ENCODE measurements around the gene SLF2.
A peak's percentile ranks its signal among the peaks of the same experiment; 100 is the strongest.

The SLF2 gene

DNA sequence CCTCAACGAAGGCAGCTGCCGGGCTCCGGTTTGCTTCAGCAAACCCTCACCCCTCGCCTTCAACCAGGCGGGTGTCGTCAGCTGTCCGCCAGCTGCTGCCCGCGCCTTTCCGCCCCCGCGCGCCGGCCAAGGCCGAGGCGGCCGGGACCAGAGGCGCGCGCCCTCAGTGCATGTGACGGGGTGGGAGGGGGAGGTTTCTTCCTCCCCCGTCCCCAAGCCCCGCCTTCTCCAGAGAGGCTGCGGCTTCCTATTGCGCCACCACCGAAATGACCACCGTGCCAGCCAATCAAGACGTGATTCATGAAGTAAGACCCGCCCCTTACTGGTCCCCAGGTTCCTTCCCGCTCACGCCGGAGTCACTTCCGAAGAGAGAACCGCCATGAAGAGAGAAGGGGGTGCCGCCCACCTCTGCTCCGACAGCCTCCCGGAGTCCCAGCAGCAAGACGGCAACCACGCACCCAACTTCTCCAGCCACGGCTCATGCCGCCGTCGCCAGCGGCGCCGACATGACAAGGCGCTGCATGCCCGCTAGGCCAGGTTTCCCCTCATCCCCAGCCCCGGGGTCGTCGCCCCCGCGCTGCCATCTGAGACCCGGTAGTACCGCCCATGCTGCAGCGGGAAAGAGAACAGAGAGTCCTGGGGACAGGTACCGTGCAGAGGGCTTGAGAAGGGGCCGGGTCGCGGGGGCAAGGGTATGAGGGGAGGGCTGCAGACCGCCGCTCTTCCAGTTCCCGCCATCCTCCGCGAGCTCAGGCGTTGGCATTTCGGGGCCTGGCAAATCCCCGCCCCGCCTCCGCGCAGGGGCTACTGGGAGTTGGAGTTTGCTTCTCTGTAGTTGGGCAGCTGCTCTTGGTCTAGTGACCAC is at the start of gene SLF2:
Gene SLF2 (plus strand): TSS at position 359 of the 865 bp plus-strand sequence. CDS start 148 bp downstream, at position 507.
- DNase-seq (ENCODE audit: low spot score) = peak; percentile 97

DNA sequence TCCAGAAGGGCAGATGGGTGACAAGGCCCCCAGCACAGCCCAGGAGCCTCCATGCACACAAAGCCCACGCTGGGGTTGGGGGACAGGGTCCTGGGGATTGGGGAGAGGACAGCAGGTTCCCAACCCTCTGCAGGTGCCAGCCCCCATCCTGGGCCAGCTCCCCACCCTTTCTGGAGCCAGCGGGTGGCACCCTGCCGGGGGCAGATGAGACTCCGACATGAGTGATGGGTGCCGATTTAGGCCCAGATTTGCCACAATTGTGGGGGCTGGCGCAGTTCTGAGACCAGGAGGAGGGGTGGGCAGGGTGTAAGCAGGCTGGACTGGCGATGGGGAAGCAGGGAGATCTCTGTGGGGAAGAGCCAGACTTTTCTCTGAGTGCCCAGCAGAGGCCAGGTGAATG is 49.3 kb upstream of the SLF2 start:
- no peak for DNase-seq (ENCODE audit: low spot score)

DNA sequence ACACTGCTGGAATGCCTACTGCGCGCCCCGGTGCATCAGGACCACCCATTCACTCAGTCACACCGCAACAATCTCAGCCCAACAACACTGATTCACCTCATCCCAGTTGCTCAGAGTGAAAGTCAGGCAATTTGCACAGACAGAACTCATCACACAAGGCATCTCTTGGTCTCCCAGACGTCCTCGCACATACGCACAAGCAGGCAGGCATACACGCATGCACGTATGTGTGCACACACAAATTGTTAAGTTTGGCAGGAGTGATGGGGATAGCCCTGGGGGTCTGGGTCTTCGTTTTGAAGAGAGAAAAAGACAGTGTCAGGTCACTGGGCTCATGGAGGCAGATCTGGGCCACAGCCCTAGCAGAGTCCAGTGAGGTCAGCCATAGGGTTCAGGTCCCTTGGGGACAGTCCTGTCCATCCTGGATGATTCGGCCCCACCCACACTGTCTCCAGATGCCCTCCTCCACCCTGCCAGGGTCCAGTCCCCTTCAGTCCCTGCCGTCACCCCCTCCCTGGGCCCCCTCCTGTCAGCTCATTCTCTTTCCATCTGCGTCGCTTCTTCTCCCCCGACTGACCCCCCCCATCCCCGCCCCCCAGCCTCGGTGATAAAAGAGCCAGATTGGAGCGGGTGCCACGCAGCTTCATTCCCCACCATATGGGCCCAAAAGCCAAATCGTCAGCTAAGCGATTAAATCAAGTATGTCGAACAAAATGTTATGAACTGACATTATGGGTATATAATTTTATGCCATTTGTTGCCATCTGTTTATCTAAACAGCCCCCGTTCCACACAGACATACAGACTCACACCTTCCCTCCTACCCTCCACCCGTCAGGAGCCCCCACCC is 48.5 kb upstream of the SLF2 start:
- DNase-seq (ENCODE audit: low spot score) = no peak

DNA sequence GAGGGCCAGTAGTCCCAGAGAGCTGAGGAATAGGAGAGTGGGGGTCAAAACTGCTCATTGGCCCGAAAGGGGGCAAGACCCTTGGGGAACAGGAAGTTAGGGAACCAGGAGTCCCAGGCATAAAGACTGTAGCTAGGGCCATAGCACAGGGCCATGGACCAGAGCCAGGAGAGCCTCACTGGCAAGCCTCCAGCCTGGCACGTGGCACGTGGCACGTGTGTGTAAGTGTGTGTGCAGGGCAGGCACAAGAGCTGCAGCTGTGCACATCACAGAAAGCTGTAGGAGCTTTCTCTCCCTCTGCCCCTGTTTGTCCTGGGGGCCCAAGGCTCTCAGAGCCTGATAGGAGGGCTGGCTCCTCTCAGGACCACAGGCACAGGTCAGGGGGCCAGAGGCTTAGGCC is 47.8 kb upstream of the SLF2 start:
- no peak for DNase-seq (ENCODE audit: low spot score)

GRCh38 chr10:100866010-100866409 is 46.8 kb upstream of the SLF2 start:
- DNase-seq (ENCODE audit: low spot score) = no peak

DNA sequence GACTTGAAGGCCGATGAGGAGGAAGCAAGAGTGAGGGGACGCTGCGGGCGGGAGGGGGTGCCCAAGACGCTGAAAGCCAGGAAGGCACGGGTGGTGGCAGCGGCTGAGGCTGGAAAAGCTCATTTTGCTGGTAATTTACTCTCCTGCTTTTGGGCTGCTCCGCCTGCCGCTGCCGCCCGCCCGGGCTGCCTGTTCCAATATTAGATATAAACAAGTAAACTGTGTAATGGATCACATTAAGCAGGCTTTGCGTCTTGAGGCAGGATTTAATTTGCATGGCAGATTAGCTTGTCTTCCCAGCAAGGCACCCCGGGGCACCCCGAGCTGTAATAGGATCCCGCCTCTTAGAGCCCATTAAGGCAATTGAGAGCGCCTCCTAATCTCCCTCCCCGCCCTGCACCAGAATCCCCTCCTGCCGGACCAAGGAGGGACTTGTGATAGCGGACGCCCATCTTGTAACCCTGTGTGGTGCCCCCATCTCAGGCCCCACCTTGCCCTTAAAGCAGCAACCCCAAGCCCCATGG is 46.1 kb upstream of the SLF2 start:
- DNase-seq (ENCODE audit: low spot score) = no peak

DNA sequence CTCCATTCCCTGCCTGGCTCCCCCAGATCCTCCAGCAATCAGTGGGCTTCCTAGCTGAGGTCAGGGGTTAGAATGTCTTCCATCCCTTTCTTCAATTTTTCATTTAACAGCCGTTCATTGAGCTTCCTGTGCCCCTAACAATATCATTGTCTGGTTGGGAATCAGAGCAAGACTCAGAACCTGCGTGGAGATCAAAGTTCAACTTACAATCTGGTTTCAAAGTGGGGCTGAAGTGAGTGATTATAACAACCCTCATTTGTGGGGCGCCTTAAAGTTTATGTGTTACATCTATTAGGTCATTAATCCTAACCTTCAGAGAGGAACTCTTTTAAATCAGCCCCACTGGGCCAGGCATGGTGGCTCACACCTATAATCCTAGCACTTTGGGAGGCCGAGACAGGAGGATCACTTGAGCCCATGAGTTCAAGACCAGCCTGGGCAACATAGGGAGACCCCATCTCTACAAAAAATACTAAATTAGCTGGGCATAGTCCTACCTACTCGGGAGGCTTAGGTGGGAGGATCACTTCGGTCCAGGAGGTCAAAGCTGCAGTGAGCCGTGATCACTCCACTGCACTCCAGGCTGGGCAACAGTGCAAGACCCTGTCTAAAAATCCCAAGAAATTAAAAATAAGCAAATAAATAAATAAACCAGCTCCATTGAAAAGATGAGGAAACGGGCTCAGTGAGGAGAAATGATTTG is 45.4 kb upstream of the SLF2 start:
- no peak for DNase-seq (ENCODE audit: low spot score)

- DNase-seq (ENCODE audit: low spot score) = no peak
Observed at GRCh38 chr10:100868382-100868781, 44.4 kb upstream of the SLF2 start.

DNA sequence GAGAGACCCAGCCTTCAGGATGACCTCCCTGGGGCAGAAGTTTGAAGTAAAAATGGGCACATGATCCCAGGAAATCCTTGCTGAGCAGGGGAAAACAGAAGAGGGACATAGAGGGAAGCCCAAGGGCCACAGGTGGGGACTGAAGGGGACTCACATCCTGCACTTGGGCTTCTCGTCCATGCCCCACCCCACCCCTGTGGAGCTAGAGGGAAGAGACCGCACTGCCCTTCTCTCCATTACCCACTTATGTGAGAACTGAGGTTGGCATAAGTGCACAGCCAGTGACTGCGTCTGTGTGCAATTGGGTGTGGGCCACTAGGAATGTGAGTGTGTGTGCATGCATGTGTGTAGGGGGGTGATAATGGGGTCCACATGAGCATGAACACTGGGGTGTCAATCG is 43.4 kb upstream of the SLF2 start:
- no peak for DNase-seq (ENCODE audit: low spot score)

DNA sequence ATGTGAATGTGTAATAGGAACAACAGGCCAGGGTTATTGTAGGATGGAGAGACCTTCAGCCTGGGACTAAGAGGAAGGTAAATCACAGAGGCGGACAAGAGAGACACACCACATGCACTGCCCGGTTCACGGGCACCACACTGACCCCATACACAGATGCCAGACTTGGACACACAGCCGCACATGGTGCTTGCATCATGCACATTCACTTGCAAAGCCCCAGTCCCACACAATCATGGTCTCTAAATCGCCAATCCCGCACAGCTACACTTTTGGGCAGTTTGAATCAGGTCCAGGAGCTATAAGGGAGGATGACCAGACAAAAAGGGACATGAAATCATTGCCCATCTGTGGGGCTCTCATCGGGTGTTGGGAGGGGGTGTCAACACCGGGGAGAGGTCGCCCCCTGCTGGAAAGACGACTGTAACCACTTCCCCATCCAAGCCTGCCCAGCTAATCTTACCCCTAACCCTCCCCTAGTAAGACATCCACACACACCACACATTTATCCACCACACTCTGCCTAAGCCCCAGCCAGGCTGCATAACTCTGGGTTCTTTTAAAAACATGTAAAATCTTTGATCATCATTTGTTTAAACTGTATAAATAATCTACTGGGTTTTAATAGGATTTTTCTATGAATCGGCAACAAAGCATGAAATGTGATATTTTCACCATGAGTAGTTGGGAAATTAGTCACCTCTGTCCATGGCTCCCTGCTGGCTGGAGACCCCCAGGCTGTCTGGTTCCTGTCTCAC is 40.5 kb upstream of the SLF2 start:
- no peak for DNase-seq (ENCODE audit: low spot score)

- no peak for DNase-seq (ENCODE audit: low spot score)
Observed at GRCh38 chr10:100873146-100873826, 39.5 kb upstream of the SLF2 start.

- DNase-seq (ENCODE audit: low spot score) = no peak
Observed at GRCh38 chr10:100873827-100874326, 38.9 kb upstream of the SLF2 start.

GRCh38 chr10:100874702-100875483 is 37.9 kb upstream of the SLF2 start:
- DNase-seq (ENCODE audit: low spot score) = no peak

GRCh38 chr10:100875484-100876166 is 37.1 kb upstream of the SLF2 start:
- DNase-seq (ENCODE audit: low spot score) = no peak

GRCh38 chr10:100876585-100877460 is 35.9 kb upstream of the SLF2 start:
- no peak for DNase-seq (ENCODE audit: low spot score)

DNA sequence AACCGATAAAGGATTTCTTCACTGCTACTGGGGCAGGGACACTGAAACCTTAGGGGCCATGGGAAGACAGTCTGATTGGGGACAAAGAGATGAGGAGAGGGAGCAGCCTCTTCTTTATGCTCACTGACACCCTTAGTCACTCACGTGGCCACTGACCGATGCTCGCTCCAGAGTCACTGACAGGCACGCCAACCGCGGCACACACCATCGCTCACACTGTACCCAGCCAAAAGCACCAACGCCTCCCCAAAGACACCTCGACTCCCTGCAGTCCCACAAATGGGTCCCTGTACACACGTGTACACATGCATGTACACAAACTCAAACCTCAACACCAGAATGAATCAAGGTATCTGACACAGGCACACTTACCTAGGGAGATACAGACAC is 35.3 kb upstream of the SLF2 start:
- DNase-seq (ENCODE audit: low spot score) = no peak

DNA sequence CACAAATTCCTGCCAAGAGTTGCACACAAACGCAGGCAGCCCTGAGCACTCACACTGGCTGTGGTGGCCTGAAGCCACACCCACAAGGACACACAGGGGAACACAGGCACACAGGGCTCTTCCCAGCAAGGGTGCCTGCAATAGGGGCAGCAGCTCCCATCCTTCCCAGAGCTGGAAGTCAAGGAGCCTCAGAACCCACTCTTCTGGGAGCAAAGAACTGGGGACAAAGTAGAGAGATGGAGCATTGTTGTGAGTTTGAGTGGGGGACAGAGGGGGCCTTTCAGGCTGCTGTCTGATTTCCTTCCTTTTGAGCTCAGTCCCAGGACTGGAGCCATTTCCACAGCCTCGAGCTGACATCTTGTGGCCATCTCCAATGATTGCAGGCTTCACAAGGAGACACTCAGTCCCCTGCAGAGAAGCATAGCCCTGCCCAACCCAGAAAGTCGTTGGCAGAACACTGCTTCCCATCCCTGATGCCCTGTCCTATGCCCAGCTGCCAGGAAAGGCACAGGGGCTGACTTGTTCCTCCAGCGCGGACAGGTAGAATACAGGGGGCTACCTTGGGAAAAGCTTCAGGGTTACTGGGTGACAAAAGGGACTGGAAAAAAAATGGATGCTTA is 34.4 kb upstream of the SLF2 start:
- peak; percentile 78 for DNase-seq (ENCODE audit: low spot score)
